HG03354 (cell line): Measurements from ENCODE around the gene PSG1.
"Not testable (repeated sequence)": the region's sequence is repeated elsewhere in the genome, so short reads cannot be mapped to it uniquely, and the experiment has no call there.

Experiments
- ATAC-seq: cut with Tn5 transposase; IDR thresholded peaks from one replicate; pipeline ENCODE4 v1.9.1; 2021; ENCODE audit warnings: mild to moderate bottlenecking; ENCODE audit not compliant: unreplicated experiment, poor library complexity, severe bottlenecking

PSG1 gene

GRCh38 chr19:42882730-42883129 lies 3.2 kb upstream of the PSG1 start:
- not testable (repeated sequence) for ATAC-seq

GRCh38 chr19:42882010-42882409 lies 2.5 kb upstream of the PSG1 start:
- not testable (repeated sequence) for ATAC-seq

- ATAC-seq = not testable (repeated sequence)
Observed at GRCh38 chr19:42881279-42881678, 1.8 kb upstream of the PSG1 start.

- not testable (repeated sequence) for ATAC-seq
Observed at GRCh38 chr19:42880621-42881020, 1.1 kb upstream of the PSG1 start.

- not testable (repeated sequence) for ATAC-seq
Observed at GRCh38 chr19:42876596-42876995, 2.9 kb downstream of the PSG1 start.

- ATAC-seq = not testable (repeated sequence)
Observed at GRCh38 chr19:42875881-42876280, 3.6 kb downstream of the PSG1 start.

GRCh38 chr19:42874901-42875813 lies 4.4 kb downstream of the PSG1 start:
- ATAC-seq = not testable (repeated sequence)

GRCh38 chr19:42874136-42874535 lies 5.4 kb downstream of the PSG1 start:
- not testable (repeated sequence) for ATAC-seq

- no peak for ATAC-seq
Observed at GRCh38 chr19:42872608-42873007, 6.9 kb downstream of the PSG1 start.

GRCh38 chr19:42857544-42857867 lies 22.0 kb downstream of the PSG1 start:
- no peak for ATAC-seq

GRCh38 chr19:42856866-42857543 lies 22.5 kb downstream of the PSG1 start:
- not testable (repeated sequence) for ATAC-seq

GRCh38 chr19:42854745-42855144 lies 24.8 kb downstream of the PSG1 start:
- not testable (repeated sequence) for ATAC-seq

GRCh38 chr19:42853231-42853630 lies 26.3 kb downstream of the PSG1 start:
- ATAC-seq = not testable (repeated sequence)

GRCh38 chr19:42852821-42853220 lies 26.7 kb downstream of the PSG1 start:
- ATAC-seq = not testable (repeated sequence)

- ATAC-seq = not testable (repeated sequence)
Observed at GRCh38 chr19:42851718-42852280, 27.7 kb downstream of the PSG1 start.

GRCh38 chr19:42850981-42851717 lies 28.4 kb downstream of the PSG1 start:
- no peak for ATAC-seq

GRCh38 chr19:42846597-42846996 lies 32.9 kb downstream of the PSG1 start:
- no peak for ATAC-seq

GRCh38 chr19:42843631-42844030 lies 35.9 kb downstream of the PSG1 start:
- not testable (repeated sequence) for ATAC-seq

- not testable (repeated sequence) for ATAC-seq
Observed at GRCh38 chr19:42832746-42833442, 46.6 kb downstream of the PSG1 start.
